Left lung (tissue), 10 donors: ENCODE data around the gene NAV2. TPM values are rescaled to one million over a fixed set of nuclear protein-coding genes. Genes with fewer than 3 reads are reported as not detected.

Experiments used
- ATAC-seq: fragments of 200-7000 bp; cut with Tn5 transposase; one replicate; pipeline ENCODE4 v1.9.1; 2020; ENCODE audit warnings: moderate library complexity
- DNase-seq, 4 donors: peaks; one replicate each; pipeline ENCODE4 v3.0.0-alpha.2; 2013 to 2020
- H3K27ac ChIP-seq, 2 donors: fragments of 200-600 bp; sonication (generic) in 1 of 2; one replicate each; pipeline versions ENCODE4 v1.5.0 to v1.8.0; 2020 to 2021
- H3K27me3 ChIP-seq, 2 donors: fragments of 200-600 bp; sonication (generic) in 1 of 2; one replicate each; pipeline versions ENCODE4 v1.5.0 to v1.8.0; 2020 to 2021
- H3K36me3 ChIP-seq, 2 donors: fragments of 200-600 bp; sonication (generic) in 1 of 2; one replicate each; pipeline versions ENCODE4 v1.5.0 to v1.8.0; 2020 to 2021
- H3K4me1 ChIP-seq, 2 donors: fragments of 200-600 bp; one replicate each; pipeline ENCODE4 v1.8.0; 2021
- H3K4me3 ChIP-seq, 2 donors: fragments of 200-600 bp; sonication (generic) in 1 of 2; one replicate each; pipeline versions ENCODE4 v1.5.0 to v1.8.0; 2020 to 2021; ENCODE audit warnings: mild to moderate bottlenecking in 1 of 2
- H3K9me3 ChIP-seq, 2 donors: fragments of 200-600 bp; sonication (generic) in 1 of 2; one replicate each; pipeline versions ENCODE4 v1.5.0 to v1.8.0; 2020 to 2021
- intact Hi-C, 2 donors: fragments of 100-400 bp; cut with DNase I; formaldehyde crosslinking; loops; one replicate each; pipeline versions ENCODE4 v1.11.2 to v1.14.2; 2022
- polyA plus RNA-seq, 6 donors: library from polyadenylated mRNA; unstranded; fragments of 120-200 nt; gene quantifications; one replicate each; pipeline ENCODE4 v1.2.1, GENCODE V29; 2013; ENCODE audit not compliant: insufficient read length in 6 of 6
- total RNA-seq, 2 donors: library from RNA; stranded (reverse); fragmentation: NEBNext Ultra II Directional; extraction: Animal tissue kit (Norgen Biotek cat#: 25700); gene quantifications; one replicate each; pipeline ENCODE4 v1.2.1, GENCODE V29; 2021
- TF ChIP-seq, protein P1 (sequence below), 2 donors: fragments of 200-600 bp; sonication (generic) in 1 of 2; IDR thresholded peaks; one replicate each; pipeline versions ENCODE4 v1.5.0 to v1.8.0; 2021; ENCODE audit warnings: antibody characterized with exemption in 2 of 2
- donor health status: DM: no; HTN: yes; CAD: no.
- donor health status: DM: no; HTN: no; CAD: no.

NAV2 gene
- total and polyA plus RNA-seq, 8 donors: 18.0 to 59.9 (median 23.1) TPM

GRCh38 chr11:19903620-19904069 lies 191.0 kb downstream of the NAV2 start:
- Histone ChIP-seq H3K9me3 (no peaks in the 10 kb centered on the region), H3K36me3 (no peaks in the 10 kb centered on the region), H3K27ac (no peak overlapping the region), H3K4me3 (no peak overlapping the region), H3K27me3 (no peaks in the 10 kb centered on the region), H3K4me1 (no peaks in the 10 kb centered on the region)
- ATAC-seq (peak; percentile 87), DNase-seq (peak in 2 of 4 donors; percentile 70 to 85)
- intact Hi-C loops: loop anchor here in 1 of 2 donors (5.0 kb wide), 1 partner anchor 341 kb away; no protein-coding TSS in a partner anchor
- TF ChIP-seq, protein P1, sequence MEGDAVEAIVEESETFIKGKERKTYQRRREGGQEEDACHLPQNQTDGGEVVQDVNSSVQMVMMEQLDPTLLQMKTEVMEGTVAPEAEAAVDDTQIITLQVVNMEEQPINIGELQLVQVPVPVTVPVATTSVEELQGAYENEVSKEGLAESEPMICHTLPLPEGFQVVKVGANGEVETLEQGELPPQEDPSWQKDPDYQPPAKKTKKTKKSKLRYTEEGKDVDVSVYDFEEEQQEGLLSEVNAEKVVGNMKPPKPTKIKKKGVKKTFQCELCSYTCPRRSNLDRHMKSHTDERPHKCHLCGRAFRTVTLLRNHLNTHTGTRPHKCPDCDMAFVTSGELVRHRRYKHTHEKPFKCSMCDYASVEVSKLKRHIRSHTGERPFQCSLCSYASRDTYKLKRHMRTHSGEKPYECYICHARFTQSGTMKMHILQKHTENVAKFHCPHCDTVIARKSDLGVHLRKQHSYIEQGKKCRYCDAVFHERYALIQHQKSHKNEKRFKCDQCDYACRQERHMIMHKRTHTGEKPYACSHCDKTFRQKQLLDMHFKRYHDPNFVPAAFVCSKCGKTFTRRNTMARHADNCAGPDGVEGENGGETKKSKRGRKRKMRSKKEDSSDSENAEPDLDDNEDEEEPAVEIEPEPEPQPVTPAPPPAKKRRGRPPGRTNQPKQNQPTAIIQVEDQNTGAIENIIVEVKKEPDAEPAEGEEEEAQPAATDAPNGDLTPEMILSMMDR (IDR thresholded peaks at IDR 0.05): peak; percentile 63 to 68

- intact Hi-C loops: no loop called here
- H3K4me3 ChIP-seq: no peak overlapping the region
- peak in 1 of 4 donors; percentile 52 for DNase-seq
- no peak overlapping the region for H3K27ac ChIP-seq
- no peaks in the 10 kb centered on the region for H3K27me3 ChIP-seq
- TF ChIP-seq, protein P1 (IDR thresholded peaks at IDR 0.05): peak; percentile 18 to 47
- no peaks in the 10 kb centered on the region for H3K36me3 ChIP-seq
- H3K4me1 ChIP-seq: no peaks in the 10 kb centered on the region
- H3K9me3 ChIP-seq: no peaks in the 10 kb centered on the region
- peak; percentile 71 for ATAC-seq
These were observed 192.7 kb downstream of the NAV2 start for GRCh38 chr11:19905280-19905853.

GRCh38 chr11:19906126-19906525 lies 193.5 kb downstream of the NAV2 start:
- Histone ChIP-seq H3K4me1 (no peaks in the 10 kb centered on the region), H3K27ac (no peak overlapping the region), H3K36me3 (no peaks in the 10 kb centered on the region), H3K27me3 (no peaks in the 10 kb centered on the region), H3K4me3 (no peak overlapping the region), H3K9me3 (no peaks in the 10 kb centered on the region)
- DNase-seq (no peak), ATAC-seq (no peak)
- TF ChIP-seq, protein P1 (IDR thresholded peaks at IDR 0.05): no peak
- intact Hi-C loops: no loop called here

DNA sequence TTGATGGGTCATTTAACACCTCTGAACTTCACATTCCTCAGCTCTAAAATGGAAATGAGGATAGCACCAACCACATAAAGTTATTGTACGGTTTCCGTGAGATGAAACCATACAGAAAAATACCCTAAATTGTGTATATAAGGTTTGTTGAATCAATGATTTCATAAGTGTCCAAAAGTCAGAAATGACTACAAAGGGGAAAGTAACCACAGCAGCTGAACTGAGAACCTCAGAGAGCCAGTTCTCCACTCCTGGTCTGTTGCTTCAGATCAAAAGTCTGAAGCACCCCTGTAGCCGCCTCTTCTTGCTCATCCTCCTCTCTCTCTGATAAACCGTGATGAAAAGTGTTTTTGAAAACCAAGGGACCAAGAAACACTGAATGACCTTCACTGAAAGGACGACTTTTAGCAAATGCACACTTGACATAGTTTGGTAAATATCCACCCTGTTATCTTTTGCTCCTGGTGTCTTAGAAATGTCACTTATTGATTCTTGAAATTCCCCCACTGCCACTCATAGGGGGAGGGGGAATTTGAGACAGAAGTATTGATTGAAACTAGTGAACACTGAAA lies 194.5 kb downstream of the NAV2 start:
- no peaks in the 10 kb centered on the region for H3K9me3 ChIP-seq
- intact Hi-C loops: no loop called here
- ATAC-seq: no peak
- no peak overlapping the region for H3K4me3 ChIP-seq
- no peak overlapping the region for H3K27ac ChIP-seq
- H3K36me3 ChIP-seq: no peaks in the 10 kb centered on the region
- TF ChIP-seq, protein P1 (IDR thresholded peaks at IDR 0.05): no peak
- peaks cover 0 to 4% of the 10 kb centered on the region in 2 donors for H3K4me1 ChIP-seq
- DNase-seq: no peak
- H3K27me3 ChIP-seq: no peaks in the 10 kb centered on the region

DNA sequence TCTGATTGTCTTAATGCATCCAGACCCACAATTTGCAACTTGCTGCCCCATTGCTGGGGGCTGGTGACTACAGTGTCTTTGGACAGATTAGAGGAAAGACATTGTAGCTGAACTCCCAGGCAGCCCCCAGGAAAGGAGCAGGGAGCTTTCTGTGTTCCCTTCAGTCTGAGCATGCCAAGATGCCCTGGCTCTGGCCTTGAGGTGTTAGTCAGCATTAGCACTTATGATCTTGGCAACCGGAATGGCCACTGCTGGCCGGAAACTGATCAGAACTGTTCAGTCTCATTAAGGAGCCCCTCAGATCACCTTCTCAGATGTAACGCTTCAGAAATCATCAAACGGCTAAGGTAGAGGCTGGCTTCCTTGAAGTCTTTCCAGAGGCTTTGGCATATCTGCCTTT lies 195.2 kb downstream of the NAV2 start:
- no peaks in the 10 kb centered on the region for H3K36me3 ChIP-seq
- H3K27me3 ChIP-seq: no peaks in the 10 kb centered on the region
- TF ChIP-seq, protein P1 (IDR thresholded peaks at IDR 0.05): no peak
- peaks cover 0 to 7% of the 10 kb centered on the region in 2 donors for H3K4me1 ChIP-seq
- H3K27ac ChIP-seq: no peak overlapping the region
- DNase-seq: no peak
- ATAC-seq: no peak
- no peak overlapping the region for H3K4me3 ChIP-seq
- intact Hi-C loops: no loop called here
- no peaks in the 10 kb centered on the region for H3K9me3 ChIP-seq
